Fibroblast of skin of right biceps (primary cell): Measurements from ENCODE around the gene PRKAR2B.
"Not testable (repeated sequence)": the region's sequence is repeated elsewhere in the genome, so short reads cannot be mapped to it uniquely, and the experiment has no call there.

Experiments
- DNase-seq: peaks from one replicate; pipeline ENCODE4 v3.0.0-alpha.2; 2013

The PRKAR2B gene

DNA sequence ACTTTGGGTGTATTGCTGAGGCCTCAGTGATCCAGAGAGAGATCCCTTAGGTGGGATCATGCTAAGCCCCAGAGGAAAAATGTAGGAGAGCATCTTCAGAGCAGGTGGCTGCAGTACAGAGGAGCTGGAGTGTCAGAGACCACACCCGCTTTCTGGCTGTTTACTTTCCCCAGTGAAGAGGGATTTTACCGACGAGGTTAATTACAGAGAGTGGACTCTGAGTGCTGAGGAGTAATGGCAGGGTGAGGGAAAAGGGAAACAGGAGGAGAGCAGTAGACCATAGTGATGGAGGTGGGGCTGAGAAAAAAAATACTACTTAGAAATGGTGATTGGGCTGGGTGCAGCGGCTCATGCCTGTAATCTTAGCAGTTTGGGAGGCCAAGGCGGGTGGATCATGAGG lies 81.0 kb downstream of the PRKAR2B start:
- no peak for DNase-seq

GRCh38 chr7:107128217-107128616 lies 83.7 kb downstream of the PRKAR2B start:
- no peak for DNase-seq

DNA sequence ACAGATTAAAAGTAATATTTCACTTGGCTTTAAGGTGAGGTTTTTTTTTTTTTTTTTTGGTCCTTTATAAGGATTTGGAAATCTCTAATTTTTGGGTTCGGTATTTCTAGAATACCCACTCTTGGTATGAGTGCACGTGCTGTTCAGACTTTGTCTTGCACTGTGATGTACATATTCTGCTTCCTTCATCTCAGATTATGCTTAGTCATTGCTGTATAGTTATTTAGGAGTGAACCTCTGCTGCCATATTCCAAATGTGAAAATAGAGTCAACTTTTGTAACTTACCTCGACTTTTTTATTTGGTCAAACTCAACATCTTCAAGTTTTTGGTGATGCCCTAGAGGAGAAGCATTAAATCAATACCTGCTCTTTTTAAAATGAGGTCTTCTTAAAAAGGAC lies 84.2 kb downstream of the PRKAR2B start:
- no peak for DNase-seq

DNA sequence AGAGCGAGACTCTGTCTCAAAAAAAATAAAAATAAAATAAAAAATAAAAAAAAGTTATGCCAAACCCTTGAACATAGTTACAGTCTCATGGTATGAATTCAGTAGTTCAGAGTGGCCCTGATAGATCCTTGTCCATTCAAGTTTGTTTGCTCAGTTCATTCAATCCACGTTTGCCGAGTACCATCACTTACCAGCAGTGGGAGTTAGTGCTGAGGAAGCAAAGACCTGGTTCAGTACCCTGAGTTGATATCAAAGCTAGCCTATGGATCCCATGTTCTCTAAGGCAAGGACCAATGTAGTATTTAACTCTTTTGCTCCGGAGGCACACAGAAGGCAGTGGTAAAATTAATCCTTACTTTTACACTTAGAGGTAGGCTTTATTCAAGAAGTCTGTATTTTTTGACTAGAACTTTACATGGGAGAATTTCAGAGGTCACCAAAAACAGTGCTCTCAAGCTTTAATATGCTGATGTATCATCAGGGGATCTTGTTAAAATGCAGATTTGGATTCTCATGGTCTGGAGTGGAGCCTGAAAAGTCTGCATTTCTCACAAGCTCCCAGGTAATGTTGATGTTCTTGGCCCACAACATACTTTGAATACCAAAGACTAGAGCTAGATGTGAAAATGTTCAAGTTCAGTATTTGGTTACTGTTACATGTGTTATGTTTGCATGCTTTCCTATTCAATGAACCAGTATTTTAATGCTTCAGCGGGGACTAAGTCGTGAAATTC lies 86.1 kb downstream of the PRKAR2B start:
- no peak for DNase-seq

GRCh38 chr7:107133396-107133795 lies 88.9 kb downstream of the PRKAR2B start:
- DNase-seq: no peak

DNA sequence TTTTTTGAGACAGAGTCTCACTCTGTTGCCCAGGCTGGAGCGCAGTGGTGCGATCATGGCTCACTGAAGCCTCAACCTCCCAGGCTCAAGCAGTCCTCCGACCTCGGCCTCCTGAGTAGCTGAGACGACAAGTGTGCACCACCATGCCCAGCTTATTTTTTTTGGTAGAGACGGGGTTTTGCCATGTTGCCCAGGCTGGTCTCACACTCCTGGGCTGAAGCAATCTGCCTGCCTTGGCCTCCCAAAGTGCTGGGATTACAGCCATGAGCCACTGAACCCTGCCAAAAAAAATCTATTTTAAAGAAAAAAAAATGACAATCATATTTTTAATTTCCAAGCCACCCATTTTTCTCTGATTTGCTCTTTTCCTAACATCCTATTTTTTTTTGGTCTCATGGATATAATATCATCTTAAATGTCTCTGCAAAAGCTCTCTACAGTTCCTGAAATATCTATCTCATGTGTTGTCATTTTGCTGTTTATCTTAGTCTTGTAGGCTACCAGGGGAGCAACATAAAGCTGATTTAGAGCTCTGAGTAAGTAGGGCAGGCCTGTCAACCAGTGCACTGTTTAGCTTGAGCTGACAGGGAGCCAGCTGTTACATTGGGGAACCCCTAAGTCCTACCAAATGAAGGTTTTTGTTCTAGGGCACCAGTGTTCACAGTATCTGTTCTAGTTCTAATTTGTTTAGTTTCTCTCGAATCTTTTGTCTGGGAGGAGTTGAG lies 94.4 kb downstream of the PRKAR2B start:
- DNase-seq: peak; percentile 27

DNA sequence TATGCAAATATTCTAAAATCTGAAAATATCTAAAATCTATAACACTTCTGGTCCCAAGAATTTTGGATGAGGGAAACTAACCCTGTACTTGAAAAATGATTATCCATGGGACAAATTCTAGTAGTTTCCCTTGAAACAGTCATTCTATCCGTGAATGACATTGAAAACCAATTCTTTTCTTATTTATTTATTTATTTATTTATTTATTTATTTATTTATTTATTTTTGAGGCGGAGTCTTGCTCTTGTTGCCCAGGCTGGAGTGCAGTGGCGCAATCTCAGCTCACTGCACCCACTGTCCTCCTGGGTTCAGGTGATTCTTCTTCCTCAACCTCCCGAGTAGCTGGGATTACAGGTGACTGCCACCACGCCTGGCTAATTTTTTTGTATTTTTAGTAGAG lies 99.4 kb downstream of the PRKAR2B start:
- DNase-seq: not testable (repeated sequence)

DNA sequence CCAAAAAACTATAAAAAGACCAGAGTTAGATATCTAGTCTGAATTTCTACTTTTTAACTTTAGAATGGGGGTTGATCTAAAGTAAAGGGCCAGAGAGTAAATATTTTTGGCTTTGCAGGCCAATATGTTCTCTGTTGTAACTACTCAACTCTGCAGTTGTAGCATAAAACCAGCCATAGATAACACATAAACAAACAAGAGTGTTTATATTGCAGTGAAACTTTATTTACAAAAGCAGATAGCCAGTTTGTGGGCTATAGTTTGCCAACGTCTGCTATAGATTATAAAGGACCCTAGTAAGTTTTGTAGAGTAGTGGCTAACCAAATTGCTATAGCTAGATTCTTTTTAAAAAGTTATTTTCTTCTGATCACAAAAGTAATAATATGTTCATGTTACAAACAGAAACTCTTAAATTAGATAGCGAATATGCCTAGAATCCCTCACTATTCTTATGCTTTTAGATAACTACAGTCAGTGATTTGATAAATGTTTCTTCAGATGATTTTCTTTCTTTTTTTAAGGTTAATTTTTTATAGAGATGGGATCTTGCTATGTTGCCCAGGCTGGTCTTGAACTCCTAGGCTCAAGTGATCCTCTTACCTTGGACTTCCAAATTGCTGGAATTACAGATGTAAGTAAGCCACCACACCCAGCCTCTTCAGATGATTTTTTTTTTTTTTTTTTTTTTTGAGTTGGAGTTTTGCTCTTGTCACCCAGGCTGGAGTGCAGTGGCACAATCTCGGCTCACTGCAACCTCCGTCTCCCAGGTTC lies 100.7 kb downstream of the PRKAR2B start:
- DNase-seq: no peak

GRCh38 chr7:107147464-107148393 lies 103.2 kb downstream of the PRKAR2B start:
- DNase-seq: peak; percentile 33

GRCh38 chr7:107148721-107149120 lies 104.2 kb downstream of the PRKAR2B start:
- no peak for DNase-seq

DNA sequence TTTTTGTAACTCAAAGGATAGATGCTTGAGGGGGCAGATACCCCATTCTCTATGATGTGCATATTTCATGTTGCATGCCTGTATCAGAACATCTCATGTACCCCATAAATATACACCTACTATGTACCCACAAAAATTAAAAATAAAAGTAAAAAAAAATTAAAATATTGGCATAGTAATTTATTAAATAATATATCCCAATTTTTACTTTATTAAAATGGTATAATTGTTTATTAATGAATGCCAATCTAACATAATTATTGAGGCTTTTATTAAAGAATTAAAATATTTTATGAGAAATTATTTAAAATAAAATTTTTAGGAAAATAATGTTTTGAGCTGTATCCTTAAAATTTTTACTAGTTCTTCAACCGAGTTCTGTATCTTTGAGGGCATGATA lies 105.4 kb downstream of the PRKAR2B start:
- no peak for DNase-seq

DNA sequence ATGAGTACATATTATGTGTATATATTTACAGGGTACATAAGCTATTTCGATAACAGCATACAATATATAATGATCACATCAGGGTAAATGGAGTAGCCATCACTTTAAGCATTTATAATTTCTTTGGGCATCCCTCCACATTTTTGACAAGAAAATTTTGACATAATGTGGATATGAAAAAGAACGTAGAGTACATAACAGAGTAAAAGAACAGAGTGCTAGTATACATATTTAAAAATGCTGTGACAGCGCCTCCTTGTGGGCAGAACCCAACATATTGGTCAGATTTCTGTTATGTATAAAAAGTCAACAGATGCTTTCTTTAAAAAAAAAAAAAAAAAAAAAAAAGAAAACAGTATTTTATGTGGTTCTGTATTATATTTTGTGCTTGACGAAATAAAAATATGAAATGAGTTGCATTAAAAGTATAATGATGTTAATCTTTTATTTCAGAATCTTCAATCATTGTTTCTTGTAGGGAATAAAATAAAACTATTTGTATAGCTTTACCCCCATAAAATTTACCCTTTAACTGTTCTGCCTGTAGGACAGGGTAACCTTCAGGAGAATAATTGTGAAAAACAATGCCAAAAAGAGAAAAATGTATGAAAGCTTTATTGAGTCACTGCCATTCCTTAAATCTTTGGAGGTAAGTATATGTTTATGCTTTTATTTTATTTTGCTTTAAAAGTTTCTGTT lies 106.0 kb downstream of the PRKAR2B start:
- DNase-seq: peak; percentile 72

- DNase-seq: no peak
Measured at GRCh38 chr7:107151538-107151937, 107.0 kb downstream of the PRKAR2B start.

GRCh38 chr7:107152011-107152410 lies 107.5 kb downstream of the PRKAR2B start:
- DNase-seq: peak; percentile 53

GRCh38 chr7:107154826-107155225 lies 110.3 kb downstream of the PRKAR2B start:
- DNase-seq: no peak

DNA sequence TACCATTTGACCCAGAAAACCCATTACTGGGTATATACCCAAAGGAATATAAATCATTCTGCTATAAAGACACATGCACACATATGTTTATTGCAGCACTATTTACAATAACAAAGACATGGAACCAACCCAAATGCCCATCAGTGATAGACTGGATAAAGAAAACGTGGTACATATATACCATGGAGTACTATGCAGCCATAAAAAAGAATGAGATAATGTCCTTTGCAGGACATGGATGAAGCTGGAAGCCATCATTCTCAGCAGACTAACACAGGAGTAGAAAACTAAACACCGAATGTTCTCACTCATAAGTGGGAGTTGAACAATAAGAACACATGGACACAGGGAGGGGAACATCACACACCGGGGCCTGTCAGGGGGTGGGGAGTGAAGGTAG lies 111.2 kb downstream of the PRKAR2B start:
- DNase-seq: not testable (repeated sequence)

- no peak for DNase-seq
Measured at GRCh38 chr7:107157091-107157490, 112.6 kb downstream of the PRKAR2B start.

DNA sequence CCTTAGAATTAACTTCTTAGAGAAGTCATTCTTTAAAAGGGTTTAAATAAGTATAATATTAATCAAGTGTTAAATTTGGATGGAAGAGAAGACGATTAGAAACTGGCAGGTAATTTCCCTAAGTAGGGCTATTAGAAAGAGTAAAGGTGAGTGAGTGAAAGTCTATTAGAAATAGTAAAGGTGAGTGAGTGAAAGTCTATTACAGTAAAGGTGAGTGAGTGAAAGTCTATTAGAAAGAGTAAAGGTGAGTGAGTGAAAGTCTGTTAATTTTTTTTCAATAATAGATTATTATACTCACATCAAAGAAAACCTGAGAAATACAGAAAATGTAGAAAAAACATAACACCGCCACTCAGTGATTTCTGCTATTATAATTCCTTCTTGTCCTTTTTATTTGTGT lies 113.5 kb downstream of the PRKAR2B start:
- DNase-seq: no peak

GRCh38 chr7:107160389-107160788 lies 115.9 kb downstream of the PRKAR2B start:
- DNase-seq: no peak

- DNase-seq: no peak
Measured at GRCh38 chr7:107161415-107161814, 116.9 kb downstream of the PRKAR2B start.

GRCh38 chr7:107162475-107162874 lies 118.0 kb downstream of the PRKAR2B start:
- no peak for DNase-seq

DNA sequence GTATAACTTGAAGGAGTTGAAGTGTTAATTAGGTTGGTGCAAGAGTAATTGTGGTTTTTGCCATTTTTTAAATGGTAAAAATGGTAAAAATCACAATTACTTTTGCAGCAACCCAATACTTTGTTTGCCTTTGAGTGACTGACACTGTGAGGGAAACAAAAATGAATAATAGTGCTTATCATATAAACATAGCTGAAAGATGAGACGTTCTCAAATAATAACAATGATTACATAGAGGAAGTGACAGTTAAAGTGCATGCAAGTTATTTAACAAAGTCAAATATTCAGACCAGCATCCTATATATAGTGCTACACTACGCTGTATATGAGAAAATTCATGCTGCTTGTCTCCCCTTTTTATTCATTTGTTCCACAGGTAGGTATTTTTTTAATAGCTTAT lies 119.6 kb downstream of the PRKAR2B start:
- no peak for DNase-seq
